ENCODE measurements around the gene RSU1. TPM values are rescaled to one million over a fixed set of nuclear protein-coding genes. Genes with fewer than 3 reads are reported as not detected.

RSU1 gene
- total RNA-seq, 1 donor from 2014 or later = 77.8 TPM

- intact Hi-C loops (cut with DNase I) = no loop called here
- H3K9me3 ChIP-seq = no peaks in the 10 kb centered on the region
Measured at GRCh38 chr10:16803464-16803863, 13.8 kb downstream of the RSU1 start.

GRCh38 chr10:16799621-16800020 lies 17.6 kb downstream of the RSU1 start:
- H3K36me3 ChIP-seq = no peaks in the 10 kb centered on the region
- H3K27ac ChIP-seq = no peak overlapping the region
- intact Hi-C loops (cut with DNase I) = no loop called here
- H3K4me3 ChIP-seq = no peak overlapping the region
- TF ChIP-seq CTCF (IDR thresholded peaks at IDR 0.05) = no peak
- DNase-seq (no peak), ATAC-seq (no peak)
- no peaks in the 10 kb centered on the region for H3K9me3 ChIP-seq
- H3K4me1 ChIP-seq = no peaks in the 10 kb centered on the region
- no peaks in the 10 kb centered on the region for H3K27me3 ChIP-seq

More at GRCh38 chr10:16803464-16803863, 13.8 kb downstream of the RSU1 start:
- Histone ChIP-seq H3K27ac (no peak overlapping the region), H3K4me1 (no peaks in the 10 kb centered on the region), H3K27me3 (no peaks in the 10 kb centered on the region), H3K4me3 (no peak overlapping the region), H3K36me3 (no peaks in the 10 kb centered on the region)
- DNase-seq = no peak
- TF ChIP-seq CTCF (IDR thresholded peaks at IDR 0.05) = no peak
- no peak for ATAC-seq

- ATAC-seq (no peak), DNase-seq (no peak)
- H3K4me3 ChIP-seq = no peak overlapping the region
- H3K9me3 ChIP-seq = no peaks in the 10 kb centered on the region
- no peaks in the 10 kb centered on the region for H3K27me3 ChIP-seq
- H3K4me1 ChIP-seq = no peaks in the 10 kb centered on the region
- H3K36me3 ChIP-seq = no peaks in the 10 kb centered on the region
- intact Hi-C loops (cut with DNase I) = no loop called here
- H3K27ac ChIP-seq = no peak overlapping the region
- TF ChIP-seq CTCF (IDR thresholded peaks at IDR 0.05) = no peak
Measured at GRCh38 chr10:16798571-16798970, 18.7 kb downstream of the RSU1 start.

GRCh38 chr10:16795410-16796073 lies 21.7 kb downstream of the RSU1 start:
- H3K9me3 ChIP-seq = no peaks in the 10 kb centered on the region
- no peaks in the 10 kb centered on the region for H3K27me3 ChIP-seq
- no peak overlapping the region for H3K4me3 ChIP-seq
- TF ChIP-seq CTCF (IDR thresholded peaks at IDR 0.05) = no peak
- H3K27ac ChIP-seq = no peak overlapping the region
- ATAC-seq (no peak), DNase-seq (no peak)
- intact Hi-C loops (cut with DNase I) = no loop called here
- H3K36me3 ChIP-seq = no peaks in the 10 kb centered on the region
- H3K4me1 ChIP-seq = no peaks in the 10 kb centered on the region

GRCh38 chr10:16794005-16794404 lies 23.2 kb downstream of the RSU1 start:
- DNase-seq = no peak
- intact Hi-C loops (cut with DNase I) = no loop called here

More at GRCh38 chr10:16794005-16794404, 23.2 kb downstream of the RSU1 start:
- Histone ChIP-seq H3K36me3 (no peaks in the 10 kb centered on the region), H3K4me1 (no peaks in the 10 kb centered on the region), H3K4me3 (no peak overlapping the region), H3K27ac (no peak overlapping the region), H3K9me3 (no peaks in the 10 kb centered on the region), H3K27me3 (no peaks in the 10 kb centered on the region)
- no peak for ATAC-seq
- TF ChIP-seq CTCF (IDR thresholded peaks at IDR 0.05) = no peak

All from upper lobe of right lung (tissue), 1 donor.